Endodermal cell (in vitro differentiated cells): ENCODE data around the gene NCK2. TPM values are rescaled to one million over a fixed set of nuclear protein-coding genes. Genes with fewer than 3 reads are reported as not detected.

Source experiments
- DNase-seq: peaks from one replicate; pipeline ENCODE4 v3.0.0-alpha.2; 2017
- H3K27ac ChIP-seq: 2 replicates; pipeline ENCODE4 v1.5.1; 2013; ENCODE audit warnings: mild to moderate bottlenecking, low read depth, low read length, moderate library complexity
- H3K27me3 ChIP-seq: 2 replicates; pipeline ENCODE4 v1.6.1; 2013; ENCODE audit warnings: mild to moderate bottlenecking, low read length, moderate library complexity; ENCODE audit not compliant: insufficient read depth, control insufficient read depth, poor library complexity, severe bottlenecking
- H3K36me3 ChIP-seq: 2 replicates; pipeline ENCODE4 v1.7.0; 2013; ENCODE audit warnings: mild to moderate bottlenecking, low read length, moderate library complexity; ENCODE audit not compliant: control insufficient read depth, insufficient read depth
- H3K4me1 ChIP-seq: one replicate; pipeline ENCODE4 v1.7.0; 2013; ENCODE audit warnings: low read length; ENCODE audit not compliant: control insufficient read depth, insufficient read depth
- H3K4me3 ChIP-seq: 2 replicates; pipeline ENCODE4 v1.5.1; 2013; ENCODE audit warnings: mild to moderate bottlenecking, low read length, moderate library complexity
- H3K9ac ChIP-seq: 2 replicates; pipeline ENCODE4 v1.6.1; 2013; ENCODE audit warnings: mild to moderate bottlenecking, low read length, moderate library complexity; ENCODE audit not compliant: poor library complexity, severe bottlenecking; ENCODE audit errors: extremely low read depth
- H3K9me3 ChIP-seq: 2 replicates; pipeline ENCODE4 v1.6.1; 2013; ENCODE audit warnings: mild to moderate bottlenecking, low read length, moderate library complexity; ENCODE audit not compliant: control insufficient read depth
- H3K27ac Mint-ChIP-seq: 2 replicates; pipeline ENCODE4 v1.8.0; 2020; ENCODE audit warnings: mixed read lengths
- H3K27me3 Mint-ChIP-seq: 2 replicates; pipeline ENCODE4 v1.8.0; 2021; ENCODE audit warnings: mild to moderate bottlenecking, mixed read lengths; ENCODE audit not compliant: insufficient read depth
- H3K36me3 Mint-ChIP-seq: 2 replicates; pipeline ENCODE4 v1.8.0; 2020; ENCODE audit warnings: low read depth, mixed read lengths
- H3K4me1 Mint-ChIP-seq: 2 replicates; pipeline ENCODE4 v1.8.0; 2020; ENCODE audit warnings: mixed read lengths
- H3K4me3 Mint-ChIP-seq: 2 replicates; pipeline ENCODE4 v1.8.0; 2020; ENCODE audit warnings: mild to moderate bottlenecking, moderate library complexity, mixed read lengths
- H3K9me3 Mint-ChIP-seq: 2 replicates; pipeline ENCODE4 v1.8.0; 2020; ENCODE audit warnings: mild to moderate bottlenecking, mixed read lengths
- WGBS, 2 experiments: methylation state at CpG; one replicate each; pipeline versions ENCODE4 v1.1.5 to v1.1.7; 2013; ENCODE audit warnings: missing lambda C conversion rate in 2 of 2, mixed read lengths in 1 of 2; ENCODE audit not compliant: insufficient coverage in 1 of 2, insufficient read length in 1 of 2; 5-methylcytosine and 5-hydroxymethylcytosine counted together
- total RNA-seq, 2 donors: library from RNA; stranded (reverse); fragmentation: NEBNext Ultra II Directional in 1 of 2; extraction: Animal tissue kit (Norgen Biotek cat#: 25700) in 1 of 2; gene quantifications; 2 replicates in 1 of 2; 3 replicates in 1 of 2; pipeline ENCODE4 v1.2.1, GENCODE V29; 2021
- TF ChIP-seq, protein P1 (sequence below): fragments of 200-600 bp; sonication (generic); conservative IDR thresholded peaks from 2 replicates; pipeline ENCODE4 v1.5.0; 2021; ENCODE audit warnings: antibody characterized with exemption, mild to moderate bottlenecking

NCK2 gene
- total RNA-seq, 2 donors from 2014 or later: 58.9 to 63.8 TPM

DNA sequence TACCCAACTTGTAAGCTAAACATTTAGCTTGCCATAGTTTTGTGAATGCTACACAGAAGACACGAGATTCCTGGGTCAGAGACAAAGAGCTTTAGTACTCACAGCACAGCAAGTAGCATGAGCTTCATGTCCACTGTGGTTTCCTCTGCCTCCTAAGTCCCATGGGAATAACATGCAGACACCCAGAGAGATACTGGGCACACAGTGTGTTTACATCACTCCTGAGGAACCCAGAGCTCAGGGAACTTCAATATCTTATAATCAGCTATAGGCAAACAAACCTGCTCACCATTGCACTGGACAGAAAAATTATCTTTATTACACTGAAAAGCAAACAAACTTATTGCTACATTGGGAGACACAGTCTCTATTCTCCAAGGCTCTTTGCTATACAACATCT is 14.5 kb upstream of the NCK2 start:
- H3K27ac Mint-ChIP-seq: no peak overlapping the region
- peaks cover 11% of the 10 kb centered on the region for H3K27me3 Mint-ChIP-seq
- TF ChIP-seq, protein P1, sequence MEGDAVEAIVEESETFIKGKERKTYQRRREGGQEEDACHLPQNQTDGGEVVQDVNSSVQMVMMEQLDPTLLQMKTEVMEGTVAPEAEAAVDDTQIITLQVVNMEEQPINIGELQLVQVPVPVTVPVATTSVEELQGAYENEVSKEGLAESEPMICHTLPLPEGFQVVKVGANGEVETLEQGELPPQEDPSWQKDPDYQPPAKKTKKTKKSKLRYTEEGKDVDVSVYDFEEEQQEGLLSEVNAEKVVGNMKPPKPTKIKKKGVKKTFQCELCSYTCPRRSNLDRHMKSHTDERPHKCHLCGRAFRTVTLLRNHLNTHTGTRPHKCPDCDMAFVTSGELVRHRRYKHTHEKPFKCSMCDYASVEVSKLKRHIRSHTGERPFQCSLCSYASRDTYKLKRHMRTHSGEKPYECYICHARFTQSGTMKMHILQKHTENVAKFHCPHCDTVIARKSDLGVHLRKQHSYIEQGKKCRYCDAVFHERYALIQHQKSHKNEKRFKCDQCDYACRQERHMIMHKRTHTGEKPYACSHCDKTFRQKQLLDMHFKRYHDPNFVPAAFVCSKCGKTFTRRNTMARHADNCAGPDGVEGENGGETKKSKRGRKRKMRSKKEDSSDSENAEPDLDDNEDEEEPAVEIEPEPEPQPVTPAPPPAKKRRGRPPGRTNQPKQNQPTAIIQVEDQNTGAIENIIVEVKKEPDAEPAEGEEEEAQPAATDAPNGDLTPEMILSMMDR: no peak
- Histone ChIP-seq H3K4me3 (no peak overlapping the region), H3K36me3 (no peaks in the 10 kb centered on the region), H3K9me3 (no peaks in the 10 kb centered on the region), H3K9ac (no peak overlapping the region), H3K27me3 (no peaks in the 10 kb centered on the region), H3K4me1 (no peaks in the 10 kb centered on the region), H3K27ac (no peak overlapping the region)
- H3K36me3 Mint-ChIP-seq: no peaks in the 10 kb centered on the region
- no peak overlapping the region for H3K4me3 Mint-ChIP-seq
- peaks cover 24% of the 10 kb centered on the region for H3K9me3 Mint-ChIP-seq
- WGBS, 2 experiments: 78 to 89% methylated on average over 1 of the region's 1 CpG
- DNase-seq: no peak
- no peaks in the 10 kb centered on the region for H3K4me1 Mint-ChIP-seq

DNA sequence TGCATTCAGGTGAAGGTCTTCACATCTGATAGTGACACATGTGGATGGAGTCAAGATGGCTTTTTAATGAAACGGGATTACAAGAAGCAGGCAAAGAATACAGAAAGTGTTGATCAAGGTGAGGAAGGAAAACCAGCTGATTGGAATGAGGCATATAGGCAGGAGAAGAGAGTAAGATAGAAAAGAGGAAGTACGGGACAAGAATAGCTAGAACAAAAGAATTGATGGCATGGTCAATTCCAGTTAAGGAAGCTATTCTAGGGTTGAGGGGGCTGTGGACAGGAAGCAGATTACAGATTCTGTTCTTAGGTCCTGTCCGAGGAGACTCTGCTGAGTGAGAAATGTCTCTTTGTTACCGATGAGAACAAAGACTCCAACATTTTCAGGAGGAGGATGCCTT is 13.2 kb upstream of the NCK2 start:
- Histone ChIP-seq H3K27me3 (no peaks in the 10 kb centered on the region), H3K4me1 (no peaks in the 10 kb centered on the region), H3K4me3 (no peak overlapping the region), H3K9me3 (no peaks in the 10 kb centered on the region), H3K36me3 (no peaks in the 10 kb centered on the region), H3K9ac (no peak overlapping the region), H3K27ac (no peak overlapping the region)
- Mint-ChIP-seq H3K9me3 (peaks cover 24% of the 10 kb centered on the region), H3K4me3 (no peak overlapping the region), H3K36me3 (no peaks in the 10 kb centered on the region), H3K27me3 (peaks cover 11% of the 10 kb centered on the region), H3K27ac (no peak overlapping the region), H3K4me1 (no peaks in the 10 kb centered on the region)
- TF ChIP-seq, protein P1: no peak
- WGBS, 2 experiments: 88 to 92% methylated on average over 4 of the region's 4 CpGs
- no peak for DNase-seq

DNA sequence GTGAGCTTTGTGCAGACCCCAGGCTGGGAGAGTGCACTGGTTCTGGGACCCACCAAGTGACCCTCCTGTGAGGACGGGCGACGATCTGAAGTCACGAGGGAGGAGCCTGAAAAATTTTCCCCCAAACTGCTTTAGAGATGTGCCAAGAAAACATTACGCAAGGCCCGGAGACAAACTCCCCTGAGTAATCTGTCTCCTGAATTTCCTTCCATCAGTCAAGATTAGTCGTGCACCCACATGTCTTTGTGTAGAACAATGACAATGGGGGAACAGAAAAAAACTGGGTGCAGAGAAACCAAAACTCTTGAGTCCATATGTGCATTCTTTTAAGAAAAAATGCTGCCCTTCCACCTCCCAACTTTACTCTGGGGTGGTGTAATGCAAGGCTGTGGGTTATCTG is 12.6 kb upstream of the NCK2 start:
- no peak overlapping the region for H3K9ac ChIP-seq
- peaks cover 11% of the 10 kb centered on the region for H3K27me3 Mint-ChIP-seq
- no peaks in the 10 kb centered on the region for H3K4me1 ChIP-seq
- H3K27ac ChIP-seq: no peak overlapping the region
- no peaks in the 10 kb centered on the region for H3K36me3 Mint-ChIP-seq
- no peak for DNase-seq
- TF ChIP-seq, protein P1: no peak
- no peaks in the 10 kb centered on the region for H3K9me3 ChIP-seq
- H3K4me3 Mint-ChIP-seq: no peak overlapping the region
- H3K27ac Mint-ChIP-seq: no peak overlapping the region
- peaks cover 19% of the 10 kb centered on the region for H3K9me3 Mint-ChIP-seq
- H3K27me3 ChIP-seq: no peaks in the 10 kb centered on the region
- WGBS, 2 experiments: 87 to 88% methylated on average over 4 to 7 of the region's 7 CpGs
- H3K36me3 ChIP-seq: no peaks in the 10 kb centered on the region
- H3K4me1 Mint-ChIP-seq: no peaks in the 10 kb centered on the region
- H3K4me3 ChIP-seq: no peak overlapping the region
